ENCODE data around the gene CLEC19A. TPM values are rescaled to one million over a fixed set of nuclear protein-coding genes. Genes with fewer than 3 reads are reported as not detected.
A peak's percentile ranks its signal among the peaks of the same experiment; 100 is the strongest.

The CLEC19A gene
- total RNA-seq, 1 experiment from 2014 or later: not detected

DNA sequence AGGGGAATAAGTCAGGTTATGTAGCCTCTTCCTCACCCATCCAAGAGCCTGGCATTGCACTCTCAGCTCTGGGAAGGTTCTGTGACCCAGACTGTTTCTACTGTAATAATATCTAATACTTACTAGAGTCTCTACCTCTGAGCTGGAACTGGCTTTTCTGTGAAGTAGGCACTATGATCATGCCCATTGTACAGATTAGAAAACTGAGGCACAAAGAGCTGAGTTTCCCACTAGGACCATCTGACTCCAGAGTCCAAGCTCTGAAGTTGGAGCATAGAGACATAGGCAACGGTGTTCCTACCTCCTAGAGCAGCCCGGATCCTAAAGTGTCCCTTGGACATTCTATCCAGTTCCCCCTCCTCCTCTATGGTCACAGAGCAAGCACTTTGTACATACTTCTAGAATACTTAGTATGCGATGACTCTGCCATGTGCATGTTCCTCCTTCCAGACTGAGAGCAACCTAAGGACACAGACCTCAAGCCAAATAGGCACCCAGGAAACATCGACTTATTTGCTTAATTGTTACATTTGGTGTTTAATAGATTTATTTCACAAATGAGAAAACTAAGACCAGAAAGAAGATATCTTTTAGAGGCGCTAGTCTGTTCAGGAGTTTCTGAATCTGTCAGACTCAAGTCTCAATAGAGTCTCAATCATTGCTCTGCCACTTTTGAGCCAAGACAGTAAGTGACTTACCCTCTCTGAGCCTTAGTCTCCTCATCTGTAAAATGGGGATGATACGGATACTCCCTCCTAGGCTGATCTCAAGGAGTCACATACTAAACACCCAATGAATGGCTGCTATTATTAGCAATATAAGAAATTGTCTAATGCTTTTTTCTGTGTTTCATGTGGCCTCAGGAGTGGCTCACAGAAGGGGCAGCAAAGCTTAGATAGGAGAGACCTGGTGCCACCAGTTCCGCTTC is 3.6 kb downstream of the CLEC19A start:
- Histone ChIP-seq H3K9me3 (ENCODE audit: low read length) (no peaks in the 10 kb centered on the region), H3K27ac (ENCODE audit: low read length) (no peak overlapping the region), H4K20me1 (ENCODE audit: insufficient read depth, low read depth, low read length) (no peaks in the 10 kb centered on the region), H3K4me1 (ENCODE audit: low read length) (no peaks in the 10 kb centered on the region), H3K4me3 (ENCODE audit: low read length) (no peak overlapping the region), H3K4me2 (ENCODE audit: low read depth, low read length, poor library complexity, severe bottlenecking) (no peak overlapping the region), H3K36me3 (ENCODE audit: insufficient read depth, low read length) (no peaks in the 10 kb centered on the region), H2AFZ (ENCODE audit: low read length) (no peak overlapping the region), H3K9me2 (replicated peaks; ENCODE audit: insufficient read depth, low read length) (no peaks in the 10 kb centered on the region), H3K27me3 (ENCODE audit: low read length) (no peaks in the 10 kb centered on the region), H3K79me2 (ENCODE audit: low read length) (no peaks in the 10 kb centered on the region), H3K9ac (ENCODE audit: low read length) (no peak overlapping the region)
- no peak for DNase-seq

DNA sequence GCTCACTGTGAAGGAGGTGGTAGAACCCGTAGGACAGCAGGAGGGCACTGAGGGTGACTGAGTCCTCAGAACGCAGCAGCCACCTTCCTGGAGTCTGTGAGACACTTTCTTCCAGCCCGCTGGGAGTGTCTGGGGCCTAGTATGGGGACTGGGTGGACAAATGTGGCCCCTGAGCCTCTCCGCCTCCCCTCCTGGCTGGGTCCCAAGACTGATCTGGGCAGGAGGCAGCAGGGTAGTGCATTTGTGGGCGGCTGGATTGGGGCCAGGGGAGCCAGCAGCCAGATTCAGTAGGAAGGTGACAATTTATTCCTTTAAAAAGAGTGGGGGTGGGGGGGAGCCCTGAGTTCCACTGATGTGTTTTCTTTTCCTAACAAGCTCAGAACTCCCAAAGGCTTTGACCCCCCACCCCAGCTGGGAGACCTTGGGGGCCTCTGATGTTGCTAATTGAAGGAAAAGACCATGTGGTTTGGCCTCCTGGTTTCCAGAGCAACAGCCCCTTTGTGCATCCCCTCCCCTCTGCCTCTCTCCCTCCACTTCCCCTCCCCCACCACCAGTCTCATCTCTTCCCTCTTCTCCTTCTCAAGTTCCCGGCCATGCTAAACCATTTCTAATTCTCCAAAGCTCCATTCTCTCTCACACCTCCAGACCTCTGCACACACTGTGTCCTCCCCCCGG is 4.4 kb downstream of the CLEC19A start:
- no peak for DNase-seq
- Histone ChIP-seq H3K27ac (ENCODE audit: low read length) (no peak overlapping the region), H3K9me3 (ENCODE audit: low read length) (no peaks in the 10 kb centered on the region), H3K9ac (ENCODE audit: low read length) (no peak overlapping the region), H4K20me1 (ENCODE audit: insufficient read depth, low read depth, low read length) (no peaks in the 10 kb centered on the region), H3K27me3 (ENCODE audit: low read length) (no peaks in the 10 kb centered on the region), H2AFZ (ENCODE audit: low read length) (no peak overlapping the region), H3K79me2 (ENCODE audit: low read length) (no peaks in the 10 kb centered on the region), H3K36me3 (ENCODE audit: insufficient read depth, low read length) (no peaks in the 10 kb centered on the region), H3K4me2 (ENCODE audit: low read depth, low read length, poor library complexity, severe bottlenecking) (no peak overlapping the region), H3K4me3 (ENCODE audit: low read length) (no peak overlapping the region), H3K4me1 (ENCODE audit: low read length) (no peaks in the 10 kb centered on the region), H3K9me2 (replicated peaks; ENCODE audit: insufficient read depth, low read length) (no peaks in the 10 kb centered on the region)

DNA sequence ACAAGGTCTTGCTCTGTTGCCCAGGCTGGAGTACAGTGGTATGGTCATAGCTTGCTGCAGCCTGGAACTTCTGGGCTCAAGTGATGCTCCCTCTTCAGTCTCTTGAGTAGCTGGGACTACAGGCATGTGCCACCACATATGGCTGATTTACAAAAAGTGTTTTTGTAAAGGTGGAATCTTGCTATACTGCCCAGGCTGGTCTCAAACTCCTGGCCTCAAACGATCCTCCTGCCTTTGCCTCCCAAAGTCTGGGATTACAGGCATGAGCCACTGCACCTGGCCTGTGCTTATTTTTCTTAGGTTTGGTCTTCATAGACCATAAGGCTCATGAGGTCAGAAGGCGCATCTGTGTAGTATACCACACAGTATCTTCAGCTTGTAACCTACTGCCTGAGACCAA is 5.3 kb downstream of the CLEC19A start:
- Histone ChIP-seq H3K27ac (ENCODE audit: low read length) (no peak overlapping the region), H2AFZ (ENCODE audit: low read length) (no peak overlapping the region), H3K9me2 (replicated peaks; ENCODE audit: insufficient read depth, low read length) (no peaks in the 10 kb centered on the region), H3K36me3 (ENCODE audit: insufficient read depth, low read length) (no peaks in the 10 kb centered on the region), H3K4me2 (ENCODE audit: low read depth, low read length, poor library complexity, severe bottlenecking) (no peak overlapping the region), H3K4me3 (ENCODE audit: low read length) (no peak overlapping the region), H3K9me3 (ENCODE audit: low read length) (no peaks in the 10 kb centered on the region), H3K27me3 (ENCODE audit: low read length) (no peaks in the 10 kb centered on the region), H3K4me1 (ENCODE audit: low read length) (no peaks in the 10 kb centered on the region), H3K79me2 (ENCODE audit: low read length) (no peaks in the 10 kb centered on the region), H3K9ac (ENCODE audit: low read length) (no peak overlapping the region), H4K20me1 (ENCODE audit: insufficient read depth, low read depth, low read length) (no peaks in the 10 kb centered on the region)
- no peak for DNase-seq

DNA sequence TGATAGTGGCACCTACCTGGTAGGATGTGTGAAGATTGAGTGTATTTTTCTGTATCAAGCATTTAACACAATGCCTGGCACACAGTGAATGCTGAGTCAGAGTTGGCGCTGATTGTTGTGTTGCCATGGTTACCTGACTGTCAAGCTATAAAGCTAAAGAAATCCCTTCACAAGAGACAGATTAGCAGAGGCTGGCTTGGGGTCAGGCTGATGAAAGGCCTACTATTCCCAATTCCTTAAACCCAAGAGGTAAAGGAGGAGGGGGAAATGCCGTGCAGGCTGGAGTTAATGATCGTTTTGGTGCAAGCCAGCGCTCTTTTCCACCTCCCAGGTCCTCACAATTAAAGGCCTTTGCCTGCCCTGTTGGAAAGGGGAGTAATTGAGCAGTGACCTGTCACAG is 5.9 kb downstream of the CLEC19A start:
- Histone ChIP-seq H3K4me3 (ENCODE audit: low read length) (no peak overlapping the region), H2AFZ (ENCODE audit: low read length) (no peak overlapping the region), H3K27me3 (ENCODE audit: low read length) (no peaks in the 10 kb centered on the region), H3K79me2 (ENCODE audit: low read length) (no peaks in the 10 kb centered on the region), H4K20me1 (ENCODE audit: insufficient read depth, low read depth, low read length) (no peaks in the 10 kb centered on the region), H3K4me1 (ENCODE audit: low read length) (no peaks in the 10 kb centered on the region), H3K4me2 (ENCODE audit: low read depth, low read length, poor library complexity, severe bottlenecking) (no peak overlapping the region), H3K9me2 (replicated peaks; ENCODE audit: insufficient read depth, low read length) (no peaks in the 10 kb centered on the region), H3K9me3 (ENCODE audit: low read length) (no peaks in the 10 kb centered on the region), H3K27ac (ENCODE audit: low read length) (no peak overlapping the region), H3K36me3 (ENCODE audit: insufficient read depth, low read length) (no peaks in the 10 kb centered on the region), H3K9ac (ENCODE audit: low read length) (no peak overlapping the region)
- DNase-seq: peak; percentile 49

DNA sequence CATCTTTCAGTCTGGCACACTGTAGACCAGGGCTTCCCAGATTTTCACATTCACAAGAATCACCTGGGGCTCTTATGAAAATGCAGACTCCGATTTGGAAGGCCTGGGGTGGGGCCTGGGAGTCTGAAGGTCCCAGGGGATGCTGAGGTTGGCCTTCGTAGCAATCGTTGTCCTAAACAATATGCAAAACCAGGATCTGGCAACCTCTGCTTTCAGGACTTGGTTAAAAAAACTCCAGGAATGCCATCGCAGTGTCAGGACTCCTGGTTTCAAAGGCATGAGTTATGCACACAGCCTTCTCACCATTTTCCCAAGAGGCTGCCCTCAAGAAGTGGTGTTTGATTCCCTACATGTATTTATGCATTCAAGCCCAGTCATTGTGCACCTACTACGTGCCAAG is 6.7 kb downstream of the CLEC19A start:
- H3K9me3 ChIP-seq (ENCODE audit: low read length): no peaks in the 10 kb centered on the region
- H3K4me2 ChIP-seq (ENCODE audit: low read depth, low read length, poor library complexity, severe bottlenecking): no peak overlapping the region
- H3K4me1 ChIP-seq (ENCODE audit: low read length): no peaks in the 10 kb centered on the region
- H3K9ac ChIP-seq (ENCODE audit: low read length): no peak overlapping the region
- no peaks in the 10 kb centered on the region for H4K20me1 ChIP-seq (ENCODE audit: insufficient read depth, low read depth, low read length)
- no peaks in the 10 kb centered on the region for H3K27me3 ChIP-seq (ENCODE audit: low read length)
- DNase-seq: no peak
- H3K79me2 ChIP-seq (ENCODE audit: low read length): no peaks in the 10 kb centered on the region
- H3K4me3 ChIP-seq (ENCODE audit: low read length): no peak overlapping the region
- H3K36me3 ChIP-seq (ENCODE audit: insufficient read depth, low read length): no peaks in the 10 kb centered on the region
- no peaks in the 10 kb centered on the region for H3K9me2 ChIP-seq (replicated peaks; ENCODE audit: insufficient read depth, low read length)
- H2AFZ ChIP-seq (ENCODE audit: low read length): no peak overlapping the region
- H3K27ac ChIP-seq (ENCODE audit: low read length): no peak overlapping the region

DNA sequence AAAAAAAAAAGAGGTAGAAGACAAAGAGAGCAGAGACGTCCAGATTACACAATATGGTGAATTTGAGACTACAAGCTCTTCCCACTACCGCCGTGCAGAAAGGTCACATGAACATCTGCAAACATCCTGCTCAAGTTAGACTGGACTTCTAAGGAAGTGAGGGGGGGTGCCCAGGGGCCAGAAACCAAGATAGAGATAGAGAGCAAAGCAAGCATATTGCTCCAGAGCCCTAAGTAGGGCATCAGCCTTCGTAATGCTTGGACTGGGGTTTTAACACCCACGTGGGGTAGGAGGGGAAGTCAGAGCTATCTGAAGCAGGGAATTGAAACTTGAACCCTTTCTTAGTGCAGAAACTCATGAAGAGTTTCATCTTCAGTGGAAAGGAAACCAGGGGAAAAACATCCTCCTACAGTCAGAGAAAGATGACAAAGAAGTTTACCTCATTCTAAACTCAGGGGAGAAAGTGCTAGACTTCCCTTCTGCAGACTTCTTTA is 8.7 kb downstream of the CLEC19A start:
- H3K27ac ChIP-seq (ENCODE audit: low read length): no peak overlapping the region

DNA sequence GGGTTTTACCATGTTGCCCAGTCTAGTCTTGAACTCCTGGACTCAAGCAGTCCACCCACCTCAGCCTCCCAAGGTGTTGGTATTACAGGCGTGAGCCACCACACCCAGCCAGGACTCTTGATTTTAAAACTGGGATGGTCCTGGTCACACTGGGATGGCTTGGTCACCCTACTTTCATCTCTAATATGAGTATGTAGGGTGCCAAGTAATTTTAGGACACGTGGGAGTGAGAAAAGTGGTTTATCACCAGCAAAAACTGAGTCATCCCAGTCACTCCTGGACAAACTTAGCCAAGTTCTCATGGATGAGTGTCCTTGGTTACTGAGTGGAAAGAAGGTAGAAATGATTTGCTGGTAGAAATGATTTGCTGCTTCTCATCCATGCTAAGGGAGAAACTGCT is 9.9 kb downstream of the CLEC19A start:
- H3K27me3 ChIP-seq (ENCODE audit: low read length): no peaks in the 10 kb centered on the region
- no peaks in the 10 kb centered on the region for H3K36me3 ChIP-seq (ENCODE audit: insufficient read depth, low read length)
- no peak overlapping the region for H3K4me3 ChIP-seq (ENCODE audit: low read length)
- H3K9ac ChIP-seq (ENCODE audit: low read length): no peak overlapping the region
- H3K9me2 ChIP-seq (replicated peaks; ENCODE audit: insufficient read depth, low read length): no peaks in the 10 kb centered on the region
- no peaks in the 10 kb centered on the region for H3K4me1 ChIP-seq (ENCODE audit: low read length)
- H3K79me2 ChIP-seq (ENCODE audit: low read length): no peaks in the 10 kb centered on the region
- H3K9me3 ChIP-seq (ENCODE audit: low read length): no peaks in the 10 kb centered on the region
- no peaks in the 10 kb centered on the region for H4K20me1 ChIP-seq (ENCODE audit: insufficient read depth, low read depth, low read length)
- no peak overlapping the region for H3K4me2 ChIP-seq (ENCODE audit: low read depth, low read length, poor library complexity, severe bottlenecking)
- DNase-seq: no peak
- H2AFZ ChIP-seq (ENCODE audit: low read length): no peak overlapping the region
- H3K27ac ChIP-seq (ENCODE audit: low read length): no peak overlapping the region

More for the DNA sequence above, 8.7 kb downstream of the CLEC19A start:
- DNase-seq: no peak
- Histone ChIP-seq H3K9me2 (replicated peaks; ENCODE audit: insufficient read depth, low read length) (no peaks in the 10 kb centered on the region), H3K79me2 (ENCODE audit: low read length) (no peaks in the 10 kb centered on the region), H3K27me3 (ENCODE audit: low read length) (no peaks in the 10 kb centered on the region), H3K4me3 (ENCODE audit: low read length) (no peak overlapping the region), H3K9me3 (ENCODE audit: low read length) (no peaks in the 10 kb centered on the region), H3K4me2 (ENCODE audit: low read depth, low read length, poor library complexity, severe bottlenecking) (no peak overlapping the region), H2AFZ (ENCODE audit: low read length) (no peak overlapping the region), H3K4me1 (ENCODE audit: low read length) (no peaks in the 10 kb centered on the region), H4K20me1 (ENCODE audit: insufficient read depth, low read depth, low read length) (no peaks in the 10 kb centered on the region), H3K9ac (ENCODE audit: low read length) (no peak overlapping the region), H3K36me3 (ENCODE audit: insufficient read depth, low read length) (no peaks in the 10 kb centered on the region)

DNA sequence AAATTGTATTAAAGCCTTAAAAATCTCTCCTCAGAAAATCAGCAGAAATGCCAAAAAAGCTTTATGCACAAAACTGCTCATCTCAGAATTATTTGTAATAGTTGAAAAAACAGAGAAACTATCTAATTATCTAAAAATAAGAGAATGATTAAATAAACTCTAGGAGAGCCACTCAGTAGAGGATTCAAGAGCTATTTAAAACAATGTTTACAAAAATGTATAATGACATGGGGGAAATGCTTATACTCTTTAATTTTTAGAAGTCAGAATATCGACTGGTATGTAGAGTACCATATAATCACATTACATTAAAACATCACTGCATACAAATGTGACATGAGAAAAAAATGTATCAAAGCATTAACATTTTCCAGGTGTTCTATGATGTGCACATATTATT is 11.9 kb downstream of the CLEC19A start:
- Histone ChIP-seq H3K4me2 (ENCODE audit: low read depth, low read length, poor library complexity, severe bottlenecking) (no peak overlapping the region), H3K36me3 (ENCODE audit: insufficient read depth, low read length) (no peaks in the 10 kb centered on the region), H3K27ac (ENCODE audit: low read length) (no peak overlapping the region), H3K9ac (ENCODE audit: low read length) (no peak overlapping the region), H2AFZ (ENCODE audit: low read length) (no peak overlapping the region), H4K20me1 (ENCODE audit: insufficient read depth, low read depth, low read length) (no peaks in the 10 kb centered on the region), H3K9me2 (replicated peaks; ENCODE audit: insufficient read depth, low read length) (no peaks in the 10 kb centered on the region), H3K9me3 (ENCODE audit: low read length) (no peaks in the 10 kb centered on the region), H3K4me3 (ENCODE audit: low read length) (no peak overlapping the region), H3K4me1 (ENCODE audit: low read length) (no peaks in the 10 kb centered on the region), H3K79me2 (ENCODE audit: low read length) (no peaks in the 10 kb centered on the region), H3K27me3 (ENCODE audit: low read length) (no peaks in the 10 kb centered on the region)
- no peak for DNase-seq
